PC-3 (cell line): ENCODE measurements around the gene AGBL1. TPM values are rescaled to one million over a fixed set of nuclear protein-coding genes. Genes with fewer than 3 reads are reported as not detected.

Experiments used
- ATAC-seq: fragments of 200-7000 bp; cut with Tn5 transposase; 2 replicates; pipeline ENCODE4 v1.9.1; 2020; ENCODE audit warnings: mild to moderate bottlenecking, moderate library complexity
- BruUV-seq: library from RNA; stranded (reverse); fragments of 400-500 nt; replicated peaks from 2 replicates; lab custom pipeline; 2021; lab: Mats Ljungman, UMichigan
- CTCF ChIA-PET: fragments of 300-600 bp; sonication (Branson Sonifier 250); formaldehyde crosslinking; loops from one replicate; lab custom pipeline; 2022; ENCODE audit warnings: antibody characterized with exemption; lab: Charles Lee
- POLR2A ChIA-PET: fragments of 300-600 bp; sonication (Branson Sonifier 250); formaldehyde crosslinking; loops from one replicate; lab custom pipeline; 2022; ENCODE audit warnings: antibody characterized with exemption; ENCODE audit not compliant: unreplicated experiment; lab: Charles Lee
- DNase-seq: peaks from one replicate; pipeline ENCODE4 v3.0.0-alpha.2; 2015
- H2AFZ ChIP-seq: fragments of 300-600 bp; sonication (generic); 2 replicates; pipeline ENCODE4 v1.6.0; 2016; ENCODE audit warnings: antibody characterized with exemption, low read length
- H3F3A ChIP-seq: fragments of 300-600 bp; sonication (generic); one replicate; pipeline ENCODE4 v1.6.0; 2017; ENCODE audit warnings: antibody characterized with exemption, low read length, control low read depth, mild to moderate bottlenecking; ENCODE audit not compliant: unreplicated experiment
- H3K27ac ChIP-seq: fragments of 300-600 bp; sonication (generic); 2 replicates; pipeline ENCODE4 v1.5.1; 2016; ENCODE audit warnings: mild to moderate bottlenecking, low read length
- H3K27me3 ChIP-seq: fragments of 300-600 bp; sonication (generic); 2 replicates; pipeline ENCODE4 v1.6.1; 2016; ENCODE audit warnings: low read length, mixed read lengths
- H3K36me3 ChIP-seq: fragments of 300-600 bp; sonication (generic); 2 replicates; pipeline ENCODE4 v1.6.1; 2016; ENCODE audit warnings: low read depth, mixed run types, low read length, mixed read lengths
- H3K4me1 ChIP-seq: fragments of 300-600 bp; sonication (generic); 2 replicates; pipeline ENCODE4 v1.5.1; 2016; ENCODE audit warnings: low read length; ENCODE audit not compliant: insufficient read depth
- H3K4me2 ChIP-seq: fragments of 300-600 bp; sonication (generic); 2 replicates; pipeline ENCODE4 v1.6.0; 2016; ENCODE audit warnings: low read length
- H3K4me3 ChIP-seq: fragments of 300-600 bp; sonication (generic); 2 replicates; pipeline ENCODE4 v1.5.1; 2016; ENCODE audit warnings: mild to moderate bottlenecking, low read length, mixed read lengths
- H3K79me2 ChIP-seq: fragments of 300-600 bp; sonication (generic); 2 replicates; pipeline ENCODE4 v1.6.1; 2017; ENCODE audit warnings: low read length, mixed read lengths
- H3K9ac ChIP-seq: fragments of 300-600 bp; sonication (generic); 2 replicates; pipeline ENCODE4 v1.6.0; 2016; ENCODE audit warnings: mild to moderate bottlenecking, low read length
- H3K9me2 ChIP-seq: fragments of 300-600 bp; sonication (generic); replicated peaks from 2 replicates; pipeline ENCODE4 v1.6.1; 2016; ENCODE audit warnings: mixed run types, low read length, mixed read lengths
- H3K9me3 ChIP-seq: fragments of 300-600 bp; sonication (generic); 2 replicates; pipeline ENCODE4 v1.6.1; 2016; ENCODE audit warnings: low read length, mixed read lengths
- H4K20me1 ChIP-seq: fragments of 300-600 bp; sonication (generic); 2 replicates; pipeline ENCODE4 v1.6.1; 2016; ENCODE audit warnings: low read length, mixed read lengths
- CTCF ChIP-seq: fragments of 300-600 bp; sonication (generic); conservative IDR thresholded peaks from 2 replicates; pipeline ENCODE4 v1.5.1; 2017; ENCODE audit warnings: antibody characterized with exemption, low read depth, mild to moderate bottlenecking, low read length
- EZH2 ChIP-seq: fragments of 300-600 bp; sonication (generic); IDR thresholded peaks from one replicate; pipeline ENCODE4 v1.6.1; 2017; ENCODE audit warnings: antibody characterized with exemption, mild to moderate bottlenecking, low read length; ENCODE audit not compliant: unreplicated experiment
- EZH2phosphoT487 ChIP-seq: fragments of 300-600 bp; sonication (generic); IDR thresholded peaks from 2 replicates; pipeline ENCODE4 v1.6.1; 2018; ENCODE audit warnings: mild to moderate bottlenecking, antibody characterized with exemption, low read length, borderline replicate concordance
- intact Hi-C: fragments of 100-400 bp; cut with micrococcal nuclease; formaldehyde crosslinking; loops from 2 replicates; pipeline ENCODE4 v1.9.0; 2023
- total RNA-seq: library from RNA; depleted of rRNA; stranded (reverse); fragments of >200 nt; gene quantifications from 2 replicates; pipeline ENCODE4 v1.2.3, GENCODE V29; 2014

AGBL1 gene
- total RNA-seq, 1 experiment from 2014 or later = not detected

GRCh38 chr15:86055688-86056087, 24.0 kb upstream of the AGBL1 start:
- BruUV-seq = no TSS peak
- TF ChIP-seq CTCF (no peak), EZH2phosphoT487 (no peak), EZH2 (no peak)
- intact Hi-C loops = no loop called here

GRCh38 chr15:86059851-86060250, 19.8 kb upstream of the AGBL1 start:
- Histone ChIP-seq H4K20me1 (no peaks in the 10 kb centered on the region), H3K9ac (no peak overlapping the region), H3K79me2 (no peaks in the 10 kb centered on the region), H3K27me3 (peaks cover 31% of the 10 kb centered on the region), H3K9me3 (no peaks in the 10 kb centered on the region), H3K4me2 (no peak overlapping the region), H3K4me3 (no peak overlapping the region), H3K9me2 (no peaks in the 10 kb centered on the region), H3K36me3 (no peaks in the 10 kb centered on the region), H3K27ac (no peak overlapping the region), H3K4me1 (no peaks in the 10 kb centered on the region), H2AFZ (no peak overlapping the region), H3F3A (no peaks in the 10 kb centered on the region)
- ATAC-seq = no peak
- POLR2A ChIA-PET = no interaction called here
- TF ChIP-seq EZH2phosphoT487 (no peak), CTCF (no peak), EZH2 (no peak)
- intact Hi-C loops = no loop called here
- DNase-seq = no peak
- CTCF ChIA-PET = no interaction called here
- no TSS peak for BruUV-seq

More at GRCh38 chr15:86055688-86056087, 24.0 kb upstream of the AGBL1 start:
- H3K4me2 ChIP-seq = no peak overlapping the region
- no peak overlapping the region for H3K4me3 ChIP-seq
- H3F3A ChIP-seq = no peaks in the 10 kb centered on the region
- H4K20me1 ChIP-seq = no peaks in the 10 kb centered on the region
- H3K9me3 ChIP-seq = no peaks in the 10 kb centered on the region
- no peaks in the 10 kb centered on the region for H3K9me2 ChIP-seq
- DNase-seq (no peak), ATAC-seq (no peak)
- CTCF ChIA-PET = no interaction called here
- no peak overlapping the region for H3K9ac ChIP-seq
- H2AFZ ChIP-seq = no peak overlapping the region
- no peaks in the 10 kb centered on the region for H3K4me1 ChIP-seq
- no peaks in the 10 kb centered on the region for H3K79me2 ChIP-seq
- H3K27ac ChIP-seq = no peak overlapping the region
- POLR2A ChIA-PET = no interaction called here
- H3K27me3 ChIP-seq = peaks cover 4% of the 10 kb centered on the region; the same call in 1 of the 2 replicates
- H3K36me3 ChIP-seq = no peaks in the 10 kb centered on the region

GRCh38 chr15:86060674-86061073, 19.0 kb upstream of the AGBL1 start:
- H3K27ac ChIP-seq = no peak overlapping the region
- TF ChIP-seq EZH2phosphoT487 (no peak), CTCF (no peak), EZH2 (no peak)
- no peaks in the 10 kb centered on the region for H4K20me1 ChIP-seq
- no peaks in the 10 kb centered on the region for H3K79me2 ChIP-seq
- H3F3A ChIP-seq = no peaks in the 10 kb centered on the region
- no peaks in the 10 kb centered on the region for H3K9me3 ChIP-seq
- peaks cover 28% of the 10 kb centered on the region for H3K27me3 ChIP-seq
- CTCF ChIA-PET = no interaction called here
- no peaks in the 10 kb centered on the region for H3K9me2 ChIP-seq
- no peaks in the 10 kb centered on the region for H3K4me1 ChIP-seq
- intact Hi-C loops = no loop called here
- no peak overlapping the region for H2AFZ ChIP-seq
- ATAC-seq (no peak), DNase-seq (no peak)
- H3K4me3 ChIP-seq = no peak overlapping the region
- POLR2A ChIA-PET = no interaction called here
- no peak overlapping the region for H3K9ac ChIP-seq
- H3K4me2 ChIP-seq = no peak overlapping the region
- no peaks in the 10 kb centered on the region for H3K36me3 ChIP-seq
- BruUV-seq = no TSS peak
